HG03066 (cell line): ENCODE results near the gene LTBP4.
"Not testable (repeated sequence)": the region's sequence is repeated elsewhere in the genome, so short reads cannot be mapped to it uniquely, and the experiment has no call there.

Source experiments
- ATAC-seq: cut with Tn5 transposase; IDR thresholded peaks from one replicate; pipeline ENCODE4 v1.9.1; 2021; ENCODE audit warnings: low read depth; ENCODE audit not compliant: unreplicated experiment

LTBP4 gene

GRCh38 chr19:40571831-40572495 lies 29.2 kb upstream of the LTBP4 start:
- ATAC-seq, result no peak

DNA sequence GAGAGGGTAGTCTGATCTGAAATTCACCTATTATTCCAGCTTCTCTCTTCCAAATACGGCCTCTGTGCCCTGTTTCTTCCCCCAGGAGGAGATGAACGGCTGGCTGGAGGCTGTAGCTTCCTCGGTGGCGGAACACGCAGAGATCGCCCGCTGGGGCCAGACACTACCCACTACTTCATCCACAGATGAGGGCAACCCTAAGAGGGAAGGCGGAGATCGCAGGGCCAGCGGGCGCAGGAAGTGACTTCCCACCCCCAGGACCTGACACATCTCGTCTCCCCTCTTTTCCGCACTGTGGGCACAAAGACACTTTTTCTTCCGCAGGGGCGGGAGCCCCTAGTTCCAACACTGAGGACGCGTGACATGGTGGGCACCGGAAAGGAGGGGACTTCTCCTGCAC lies 25.8 kb upstream of the LTBP4 start:
- no peak for ATAC-seq

DNA sequence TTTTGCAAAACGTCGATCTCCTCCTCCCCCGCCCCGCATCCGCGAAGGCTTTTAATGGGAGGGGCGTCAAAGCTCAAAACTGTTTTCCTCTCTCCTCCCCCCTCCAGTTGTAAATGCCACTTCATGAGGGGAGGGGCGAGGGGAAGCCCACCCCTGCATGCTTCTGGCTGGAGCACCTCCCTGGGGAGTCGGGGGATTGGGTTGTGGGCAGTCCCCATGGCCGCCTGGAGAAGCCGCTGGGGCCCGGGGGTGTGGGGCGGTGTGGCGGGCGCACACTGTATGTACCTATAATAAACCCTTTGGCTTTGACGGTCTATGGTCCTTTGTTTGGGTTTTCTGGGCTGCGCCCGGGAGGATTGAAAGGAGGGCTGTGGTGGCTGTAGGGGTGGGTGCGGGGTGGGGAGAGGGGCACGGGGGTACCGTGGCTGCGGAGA lies 25.0 kb upstream of the LTBP4 start:
- ATAC-seq, result no peak

GRCh38 chr19:40576585-40577451 lies 24.4 kb upstream of the LTBP4 start, which contains the start of gene SHKBP1:
TSS of gene SHKBP1 (plus strand) at chr19:40576873. CDS start at chr19:40576900, 27 bp downstream.
- peak; percentile 94 for ATAC-seq

GRCh38 chr19:40578442-40578908 lies 22.7 kb upstream of the LTBP4 start:
- no peak for ATAC-seq

DNA sequence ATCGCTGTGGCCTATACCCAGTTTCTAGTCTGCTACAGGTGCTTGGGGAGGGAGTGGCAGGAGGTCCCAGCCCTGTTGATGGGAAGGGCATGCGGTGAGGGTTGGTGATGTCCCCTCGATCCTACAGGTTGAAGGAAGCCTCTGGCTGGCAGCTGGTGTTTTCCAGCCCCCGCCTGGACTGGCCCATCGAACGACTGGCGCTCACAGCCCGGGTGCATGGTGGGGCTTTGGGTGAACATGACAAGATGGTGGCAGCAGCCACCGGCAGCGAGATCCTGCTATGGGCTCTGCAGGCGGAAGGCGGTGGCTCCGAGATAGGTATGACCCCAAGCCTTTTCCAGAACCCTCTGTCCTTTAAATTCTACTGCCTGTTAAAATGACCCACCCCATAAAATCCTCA lies 20.6 kb upstream of the LTBP4 start:
- no peak for ATAC-seq

GRCh38 chr19:40581531-40581930 lies 19.6 kb upstream of the LTBP4 start:
- ATAC-seq, result no peak

- no peak for ATAC-seq
Observed at GRCh38 chr19:40582467-40582866, 18.7 kb upstream of the LTBP4 start.

DNA sequence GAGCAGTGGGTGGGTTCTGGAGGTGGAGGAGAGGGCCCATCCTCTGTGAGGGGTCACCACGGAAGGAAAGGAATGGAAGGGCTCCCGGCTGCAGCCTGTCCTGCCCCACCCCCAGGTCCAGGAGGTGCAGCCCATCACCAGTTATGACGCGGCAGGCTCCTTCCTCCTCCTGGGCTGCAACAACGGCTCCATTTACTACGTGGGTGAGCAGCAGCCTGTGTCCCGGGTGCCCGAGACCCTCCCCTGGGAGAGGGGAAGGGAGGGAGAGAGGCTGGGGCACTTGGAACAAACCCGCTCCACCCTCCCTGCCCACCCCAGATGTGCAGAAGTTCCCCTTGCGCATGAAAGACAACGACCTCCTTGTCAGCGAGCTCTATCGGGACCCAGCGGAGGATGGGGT lies 17.9 kb upstream of the LTBP4 start:
- ATAC-seq, result no peak

- no peak for ATAC-seq
Observed at GRCh38 chr19:40584007-40584406, 17.2 kb upstream of the LTBP4 start.

GRCh38 chr19:40585241-40585981 lies 15.8 kb upstream of the LTBP4 start:
- ATAC-seq, result no peak

GRCh38 chr19:40585982-40586422 lies 15.2 kb upstream of the LTBP4 start:
- no peak for ATAC-seq

- ATAC-seq, result no peak
Observed at GRCh38 chr19:40586611-40587010, 14.6 kb upstream of the LTBP4 start.

DNA sequence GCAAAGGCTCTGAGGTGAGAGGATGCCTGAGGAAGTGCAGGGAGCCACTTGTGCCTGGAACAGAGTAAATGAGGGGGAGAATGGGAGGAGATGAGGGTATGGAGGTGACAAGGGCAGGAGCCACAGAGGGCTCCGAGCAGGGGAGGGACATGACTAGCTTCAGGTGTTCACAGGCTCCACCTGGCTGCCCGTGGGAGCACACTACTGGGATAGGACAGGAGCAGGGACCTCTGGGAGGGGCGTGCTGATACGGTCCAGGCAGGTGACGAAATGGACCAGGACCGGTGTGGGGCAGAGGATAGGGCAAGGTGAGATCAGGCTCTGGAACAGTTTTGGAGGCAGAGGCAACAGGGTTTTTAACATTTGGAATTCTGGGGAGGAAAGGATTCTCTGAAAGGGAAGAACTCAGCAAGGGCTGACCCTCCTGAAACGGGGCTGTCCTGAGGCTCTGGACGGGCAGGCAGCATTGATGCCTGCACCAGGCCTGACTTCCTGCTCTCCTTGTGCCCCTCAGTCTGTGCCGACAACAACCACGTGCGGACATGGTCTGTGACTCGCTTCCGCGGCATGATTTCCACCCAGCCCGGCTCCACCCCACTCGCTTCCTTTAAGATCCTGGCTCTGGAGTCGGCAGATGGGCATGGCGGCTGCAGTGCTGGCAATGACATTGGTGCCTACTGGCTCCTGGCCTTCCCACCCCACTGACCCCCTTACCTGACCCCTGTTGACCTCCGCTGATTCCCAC lies 12.9 kb upstream of the LTBP4 start:
- no peak for ATAC-seq

DNA sequence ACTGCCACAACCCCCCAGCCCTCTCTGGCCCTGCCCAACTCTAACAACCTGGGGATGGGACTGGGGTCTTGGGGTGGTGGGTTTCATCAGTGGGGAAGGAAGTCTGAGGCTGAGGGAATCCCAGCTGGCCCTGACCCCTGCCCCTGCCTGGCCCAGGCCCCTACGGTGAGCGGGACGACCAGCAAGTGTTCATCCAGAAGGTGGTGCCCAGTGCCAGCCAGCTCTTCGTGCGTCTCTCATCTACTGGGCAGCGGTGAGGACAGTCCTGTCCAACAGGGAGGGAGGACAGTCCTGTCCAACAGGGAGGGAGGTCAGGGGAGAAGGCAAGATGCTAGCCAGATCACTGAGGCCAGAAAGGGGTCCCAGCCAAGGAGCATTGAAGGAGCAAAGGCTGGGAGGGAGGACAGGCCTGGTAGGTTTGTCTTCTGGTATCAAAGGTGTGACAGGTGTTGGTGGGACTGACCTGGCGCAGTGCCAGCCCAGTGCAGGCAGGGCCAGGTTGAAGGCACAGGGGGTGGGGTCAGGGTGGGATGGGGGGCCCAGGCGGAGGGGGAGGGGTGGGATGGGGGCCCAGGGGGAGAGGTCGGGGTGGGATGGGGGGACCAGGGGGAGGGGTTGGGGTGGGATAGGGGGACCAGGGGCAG lies 12.1 kb upstream of the LTBP4 start:
- no peak for ATAC-seq

DNA sequence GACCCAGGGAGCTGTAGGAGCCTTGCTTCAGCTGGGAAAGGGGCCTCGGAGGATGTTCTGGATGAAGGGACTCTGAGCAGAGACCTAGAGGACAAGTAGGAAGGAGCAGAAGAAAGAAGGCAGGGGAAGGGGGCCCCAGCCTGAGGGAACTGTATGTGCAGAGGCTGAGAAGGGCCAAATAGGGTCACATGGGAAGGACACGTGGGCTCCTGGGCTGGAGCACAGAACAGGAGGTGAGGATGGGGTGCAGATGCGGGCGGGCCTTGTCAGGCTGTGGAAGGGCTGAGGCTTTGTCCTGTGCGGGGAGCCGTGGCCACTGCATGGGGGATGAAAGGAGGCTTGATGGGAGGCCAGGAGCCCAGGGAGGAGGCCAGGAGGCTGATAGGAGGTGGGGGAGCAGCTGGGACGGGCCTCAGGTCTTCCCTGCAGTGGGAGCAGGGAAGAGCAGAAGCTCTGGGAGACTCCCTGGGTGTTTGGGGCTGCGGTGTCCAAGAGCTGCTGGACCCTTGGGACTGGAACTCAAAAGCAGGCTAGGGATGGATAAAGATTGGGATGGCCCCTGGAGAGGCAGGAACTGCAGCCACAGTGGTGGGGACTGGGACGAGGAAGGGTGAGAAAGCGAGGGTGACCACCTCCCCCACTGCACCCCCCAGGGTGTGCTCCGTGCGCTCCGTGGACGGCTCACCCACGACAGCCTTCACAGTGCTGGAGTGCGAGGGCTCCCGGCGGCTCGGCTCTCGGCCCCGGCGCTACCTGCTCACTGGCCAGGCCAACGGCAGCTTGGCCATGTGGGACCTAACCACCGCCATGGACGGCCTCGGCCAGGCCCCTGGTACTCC lies 11.4 kb upstream of the LTBP4 start:
- no peak for ATAC-seq

- no peak for ATAC-seq
Observed at GRCh38 chr19:40590464-40591265, 10.5 kb upstream of the LTBP4 start.

DNA sequence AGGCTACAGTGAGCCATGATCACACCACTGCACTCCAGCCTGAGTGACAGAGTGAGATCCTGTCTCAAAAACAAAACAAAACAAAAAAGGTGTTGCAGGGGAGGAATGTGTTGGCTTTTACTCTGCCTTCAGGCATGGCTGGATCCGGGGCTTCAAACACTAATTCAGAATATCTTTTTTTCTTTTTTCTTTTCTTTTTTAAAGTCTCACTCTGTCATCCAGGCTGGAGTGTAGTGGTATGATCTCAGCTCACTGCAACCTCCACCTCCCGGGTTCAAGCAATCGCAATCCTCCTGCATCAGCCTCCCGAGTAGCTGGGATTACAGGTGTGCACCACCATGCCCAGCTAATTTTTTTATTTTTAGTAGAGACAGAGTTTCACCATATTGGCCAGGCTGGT lies 9.4 kb upstream of the LTBP4 start:
- not testable (repeated sequence) for ATAC-seq
